ENCODE data around the gene GDI1. TPM values are rescaled to one million over a fixed set of nuclear protein-coding genes. Genes with fewer than 3 reads are reported as not detected.

The GDI1 gene
- total and polyA plus RNA-seq, 9 donors, result 72.8 to 188 (median 116) TPM

DNA sequence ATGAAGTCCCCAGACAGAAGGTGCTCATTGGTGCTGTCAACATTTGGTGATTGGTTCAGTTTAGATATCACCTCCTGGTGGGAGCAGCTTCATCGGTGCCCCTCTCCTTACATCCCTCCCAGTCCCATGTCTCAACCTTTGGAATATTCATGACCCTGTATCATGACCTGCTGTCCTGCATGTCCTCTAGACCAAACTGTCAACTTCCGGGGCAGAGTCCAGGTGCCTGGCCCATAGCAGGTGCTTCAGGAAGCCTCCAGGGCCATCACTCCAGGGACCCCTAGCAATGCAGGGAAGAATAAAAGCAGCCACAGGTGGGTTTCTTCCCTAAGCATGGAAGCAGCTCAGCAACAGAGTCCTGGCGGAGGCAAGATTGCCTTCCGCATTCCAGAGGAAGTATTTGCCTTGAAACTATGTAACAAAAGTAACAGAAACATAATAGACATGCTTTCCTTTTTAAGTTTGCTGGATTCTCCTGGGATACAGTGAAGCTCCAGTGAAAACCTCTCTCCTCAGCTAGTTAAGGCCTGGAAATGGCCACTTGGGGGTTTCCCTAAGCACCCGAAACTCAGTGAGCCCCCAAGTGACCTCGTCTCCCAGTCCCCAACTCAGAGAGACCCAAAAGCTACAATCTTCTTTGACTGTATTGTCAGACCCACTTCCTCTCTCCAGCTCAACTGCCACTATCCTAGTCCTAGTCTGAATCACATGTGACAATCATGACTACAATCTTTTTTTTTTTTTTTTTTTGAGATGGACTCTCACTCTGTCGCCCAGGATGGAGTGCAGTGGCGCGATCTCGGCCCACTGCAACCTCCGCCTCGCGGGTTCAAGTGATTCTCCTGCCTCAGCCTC, 9.8 kb upstream of the GDI1 start:
- TF ChIP-seq, protein P1, sequence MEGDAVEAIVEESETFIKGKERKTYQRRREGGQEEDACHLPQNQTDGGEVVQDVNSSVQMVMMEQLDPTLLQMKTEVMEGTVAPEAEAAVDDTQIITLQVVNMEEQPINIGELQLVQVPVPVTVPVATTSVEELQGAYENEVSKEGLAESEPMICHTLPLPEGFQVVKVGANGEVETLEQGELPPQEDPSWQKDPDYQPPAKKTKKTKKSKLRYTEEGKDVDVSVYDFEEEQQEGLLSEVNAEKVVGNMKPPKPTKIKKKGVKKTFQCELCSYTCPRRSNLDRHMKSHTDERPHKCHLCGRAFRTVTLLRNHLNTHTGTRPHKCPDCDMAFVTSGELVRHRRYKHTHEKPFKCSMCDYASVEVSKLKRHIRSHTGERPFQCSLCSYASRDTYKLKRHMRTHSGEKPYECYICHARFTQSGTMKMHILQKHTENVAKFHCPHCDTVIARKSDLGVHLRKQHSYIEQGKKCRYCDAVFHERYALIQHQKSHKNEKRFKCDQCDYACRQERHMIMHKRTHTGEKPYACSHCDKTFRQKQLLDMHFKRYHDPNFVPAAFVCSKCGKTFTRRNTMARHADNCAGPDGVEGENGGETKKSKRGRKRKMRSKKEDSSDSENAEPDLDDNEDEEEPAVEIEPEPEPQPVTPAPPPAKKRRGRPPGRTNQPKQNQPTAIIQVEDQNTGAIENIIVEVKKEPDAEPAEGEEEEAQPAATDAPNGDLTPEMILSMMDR (IDR thresholded peaks at IDR 0.05), result no peak
- TF ChIP-seq EP300 (IDR thresholded peaks at IDR 0.05) (no peak), POLR2A (IDR thresholded peaks at IDR 0.05) (no peak)
- no peaks in the 10 kb centered on the region for H3K9me3 ChIP-seq
- no peak for DNase-seq
- no peaks in the 10 kb centered on the region for H3K36me3 ChIP-seq
- H3K4me3 ChIP-seq, result no peak overlapping the region
- 76 to 83% (median 81%) methylated on average over 13 of the region's 13 CpGs for WGBS, 3 donors
- H3K27me3 ChIP-seq, result no peaks in the 10 kb centered on the region
- intact Hi-C loops (cut with DNase I), result no loop called here
- no peak overlapping the region for H3K27ac ChIP-seq
- no peaks in the 10 kb centered on the region for H3K4me1 ChIP-seq (ENCODE audit: insufficient read depth)

GRCh38 chrX:154428176-154429171, 8.5 kb upstream of the GDI1 start, which contains the start of gene ATP6AP1:
ATP6AP1 (plus strand) TSS chrX:154428677; CDS start chrX:154428693, 16 bp downstream.
- Histone ChIP-seq H3K4me1 (ENCODE audit: insufficient read depth) (no peaks in the 10 kb centered on the region), H3K9me3 (no peaks in the 10 kb centered on the region), H3K4me3 (peak within 1 kb of the TSS; percentile 51), H3K27ac (peak within 1 kb of the TSS; percentile 57 to 58), H3K27me3 (no peaks in the 10 kb centered on the region), H3K36me3 (no peaks in the 10 kb centered on the region)
- WGBS, 3 donors, result 39 to 40% (median 40%) methylated on average over 80 to 87 of the region's 87 CpGs
- intact Hi-C loops (cut with DNase I), result no loop called here
- DNase-seq, result peak; percentile 89 to 94 (median 92)
- TF ChIP-seq, protein P1 (IDR thresholded peaks at IDR 0.05), result no peak
- TF ChIP-seq EP300 (IDR thresholded peaks at IDR 0.05) (no peak), POLR2A (IDR thresholded peaks at IDR 0.05) (peak; percentile 44)

GRCh38 chrX:154429711-154430110, 7.2 kb upstream of the GDI1 start:
- Histone ChIP-seq H3K27me3 (no peaks in the 10 kb centered on the region), H3K9me3 (no peaks in the 10 kb centered on the region), H3K4me1 (ENCODE audit: insufficient read depth) (no peaks in the 10 kb centered on the region), H3K27ac (no peak overlapping the region), H3K36me3 (no peaks in the 10 kb centered on the region), H3K4me3 (no peak overlapping the region)
- 69 to 81% (median 80%) methylated on average over 2 of the region's 2 CpGs for WGBS, 3 donors
- intact Hi-C loops (cut with DNase I), result no loop called here
- TF ChIP-seq, protein P1 (IDR thresholded peaks at IDR 0.05), result no peak
- TF ChIP-seq POLR2A (IDR thresholded peaks at IDR 0.05) (no peak), EP300 (IDR thresholded peaks at IDR 0.05) (no peak)
- DNase-seq, result no peak

- Histone ChIP-seq H3K4me3 (no peak overlapping the region), H3K36me3 (no peaks in the 10 kb centered on the region), H3K4me1 (ENCODE audit: insufficient read depth) (no peaks in the 10 kb centered on the region), H3K27me3 (no peaks in the 10 kb centered on the region), H3K27ac (no peak overlapping the region), H3K9me3 (no peaks in the 10 kb centered on the region)
- no peak for TF ChIP-seq POLR2A (IDR thresholded peaks at IDR 0.05)
- no peak for TF ChIP-seq EP300 (IDR thresholded peaks at IDR 0.05)
- TF ChIP-seq, protein P1 (IDR thresholded peaks at IDR 0.05), result no peak
- intact Hi-C loops (cut with DNase I), result no loop called here
- DNase-seq, result no peak
- WGBS, 3 donors, result 76 to 81% (median 80%) methylated on average over 6 of the region's 6 CpGs
Measured at GRCh38 chrX:154430479-154430878, 6.5 kb upstream of the GDI1 start.
